NCI-H460 (cell line): Measurements from ENCODE around the gene TRIM74. TPM values are rescaled to one million over a fixed set of nuclear protein-coding genes. Genes with fewer than 3 reads are reported as not detected.
A peak's percentile ranks its signal among the peaks of the same experiment; 100 is the strongest.
"Not testable (repeated sequence)": the region's sequence is repeated elsewhere in the genome, so short reads cannot be mapped to it uniquely, and the experiment has no call there.

Experiments
- DNase-seq: peaks from one replicate; pipeline ENCODE4 v3.0.0-alpha.2; 2016; ENCODE audit warnings: low read depth; ENCODE audit errors: extremely low read depth
- polyA plus RNA-seq: library from polyadenylated mRNA; depleted of rRNA; stranded (reverse); fragments of >200 nt; gene quantifications from 2 replicates; pipeline ENCODE4 v1.2.3, GENCODE V29; 2014; cell fraction: nucleus; rRNA removed
- total RNA-seq: library from RNA; depleted of rRNA; stranded (reverse); fragments of >200 nt; shearing (Covaris generic); gene quantifications from 2 replicates; pipeline ENCODE4 v1.2.3, GENCODE V29; 2014; rRNA removed

TRIM74 gene
- total RNA-seq: 0.12 TPM in 1 of 2 replicates, not detected in the other
- not detected in 2 replicates for polyA plus RNA-seq

DNA sequence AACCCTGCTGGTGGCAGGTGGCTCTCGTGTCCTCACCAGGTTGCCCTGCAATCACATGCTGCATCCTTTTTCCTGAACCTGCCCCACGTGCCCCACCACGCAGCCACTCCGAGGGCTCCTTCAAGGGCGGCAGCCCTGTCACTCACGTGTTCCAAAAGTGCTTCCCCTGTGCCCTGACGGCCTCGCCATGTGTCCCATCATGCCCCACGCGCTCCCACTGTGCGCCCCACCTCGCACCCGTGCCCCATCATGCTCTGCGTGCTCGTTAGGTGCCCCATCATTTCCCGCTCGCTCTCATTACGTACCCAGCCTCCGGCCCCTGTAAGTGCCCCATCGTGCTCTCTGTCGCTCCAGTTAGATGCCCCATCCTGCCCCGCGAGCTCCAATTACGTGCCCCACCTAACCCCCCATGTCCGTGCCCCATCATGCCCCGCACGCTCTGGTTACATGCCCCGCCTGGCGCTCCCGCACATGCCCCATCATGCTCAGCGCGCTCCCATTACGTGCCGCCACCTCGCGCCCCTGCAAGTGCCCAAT, at the start of gene TRIM74:
Gene TRIM74, minus strand, starts transcription at position 487 of the 537 bp plus-strand sequence. CDS start 3,309 bp downstream, outside the sequence.
- not testable (repeated sequence) for DNase-seq

DNA sequence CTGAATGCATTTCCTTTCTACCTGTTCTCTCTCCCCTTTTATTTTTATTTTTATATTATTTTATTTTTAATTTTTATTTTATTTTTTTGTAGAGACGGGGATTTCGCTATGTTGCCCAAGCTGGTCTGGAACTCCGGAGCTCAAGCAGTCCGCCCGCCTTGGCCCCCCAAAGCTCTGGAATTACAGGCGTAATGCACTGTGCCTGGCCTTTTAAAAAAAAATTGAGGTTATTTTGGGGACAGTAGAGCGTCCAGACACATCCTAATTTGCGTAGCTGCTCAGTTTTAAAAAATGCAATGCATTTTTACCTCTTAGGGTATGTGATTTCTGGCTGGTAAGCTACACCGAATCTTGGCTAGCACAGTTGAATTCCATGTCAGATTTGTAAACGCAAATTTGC, 37.2 kb upstream of the TRIM74 start:
- not testable (repeated sequence) for DNase-seq

DNA sequence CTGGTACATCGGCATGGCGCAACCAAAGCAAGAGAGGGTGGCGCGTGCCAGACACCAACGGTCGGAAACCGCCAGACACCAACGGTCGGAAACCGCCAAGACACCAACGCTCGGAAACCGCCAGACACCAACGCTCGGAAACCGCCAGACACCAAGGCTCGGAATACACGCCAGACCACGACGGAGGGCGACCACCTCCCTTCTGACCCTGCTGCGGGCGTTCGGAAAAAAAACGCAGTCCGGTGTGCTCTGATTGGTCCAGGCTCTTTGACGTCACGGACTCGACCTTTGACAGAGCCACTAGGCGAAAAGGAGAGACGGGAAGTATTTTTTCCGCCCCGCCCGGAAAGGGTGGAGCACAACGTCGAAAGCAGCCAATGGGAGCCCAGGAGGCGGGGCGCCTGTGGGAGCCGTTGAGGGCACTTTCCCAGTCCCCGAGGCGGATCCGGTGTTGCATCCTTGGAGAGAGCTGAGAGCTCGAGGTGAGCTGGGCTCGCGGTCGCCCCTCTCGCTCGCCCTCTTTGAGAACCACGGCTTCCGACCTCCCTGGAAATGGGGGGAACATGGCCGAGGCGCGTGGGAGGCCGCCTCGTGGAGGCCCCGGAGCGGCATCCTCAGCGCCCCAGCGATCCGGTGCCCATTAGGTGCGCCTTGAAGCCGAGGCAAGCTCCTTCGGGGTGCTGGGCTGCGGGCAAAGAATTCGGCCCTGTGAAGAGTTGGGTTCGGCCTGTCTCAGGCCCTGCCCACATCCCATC, 36.6 kb upstream of the TRIM74 start:
- DNase-seq: peak; percentile 87

DNA sequence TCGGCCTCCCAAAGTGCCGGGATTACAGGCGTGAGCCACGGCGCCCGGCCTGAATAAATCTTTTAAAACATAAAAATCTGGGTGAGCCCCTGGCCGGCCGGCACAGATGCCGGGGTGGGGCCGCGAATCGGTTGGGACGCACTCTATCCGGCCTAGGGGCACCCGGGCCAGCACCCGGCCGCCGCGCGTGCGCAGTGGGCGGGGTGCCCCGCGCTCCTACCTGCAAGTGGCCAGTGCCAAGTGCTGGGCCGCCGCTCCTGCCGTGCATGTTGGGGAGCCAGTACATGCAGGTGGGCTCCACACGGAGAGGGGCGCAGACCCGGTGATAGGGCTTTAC, 36.1 kb upstream of the TRIM74 start:
- not testable (repeated sequence) for DNase-seq

DNA sequence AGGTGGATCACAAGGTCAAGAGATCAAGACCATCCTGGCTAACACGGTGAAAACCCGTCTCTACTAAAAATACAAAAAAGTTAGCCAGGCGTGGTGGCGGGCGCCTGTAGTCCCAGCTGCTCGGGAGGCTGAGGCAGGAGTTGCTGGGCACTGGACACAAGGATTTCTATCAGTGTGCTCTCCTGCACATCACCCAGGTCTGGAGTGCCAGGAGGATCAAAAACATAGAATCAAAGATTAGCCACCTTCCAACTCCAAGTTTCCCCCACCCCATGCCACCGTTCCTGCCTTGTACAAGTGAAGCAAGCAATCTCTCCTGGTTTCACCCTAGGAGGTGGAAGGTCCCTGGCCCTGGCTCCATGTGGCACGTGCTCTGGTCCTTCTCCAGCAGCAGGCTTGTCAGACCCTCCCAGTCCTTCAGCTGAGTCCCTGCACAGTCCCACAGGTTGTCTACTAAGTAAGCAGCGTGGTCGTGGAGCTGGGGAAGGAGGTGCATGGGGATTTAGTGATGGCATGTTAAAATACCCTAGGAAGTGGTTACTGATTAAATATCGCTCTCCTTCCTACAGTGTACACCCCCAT, 28.7 kb upstream of the TRIM74 start:
- not testable (repeated sequence) for DNase-seq

DNA sequence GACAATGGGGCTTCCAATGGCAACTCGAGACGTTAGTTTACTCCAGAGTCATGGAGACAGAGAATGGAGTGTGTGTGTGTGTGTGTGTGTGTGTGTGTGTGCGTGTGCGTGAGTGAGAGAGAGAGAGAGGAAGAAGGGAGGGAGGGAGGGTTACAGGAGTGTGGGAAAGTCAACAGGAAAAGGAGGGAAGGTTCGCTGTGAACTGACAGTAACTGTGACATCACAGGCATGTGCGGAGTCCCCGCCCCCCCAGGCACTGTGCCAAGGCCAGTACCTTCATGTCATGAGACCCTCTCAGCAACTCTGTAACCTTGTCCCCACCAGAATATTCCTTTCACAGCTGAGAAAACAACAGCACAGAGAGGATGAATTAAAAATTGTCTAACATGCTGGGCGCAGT, 28.2 kb upstream of the TRIM74 start:
- DNase-seq: not testable (repeated sequence)

DNA sequence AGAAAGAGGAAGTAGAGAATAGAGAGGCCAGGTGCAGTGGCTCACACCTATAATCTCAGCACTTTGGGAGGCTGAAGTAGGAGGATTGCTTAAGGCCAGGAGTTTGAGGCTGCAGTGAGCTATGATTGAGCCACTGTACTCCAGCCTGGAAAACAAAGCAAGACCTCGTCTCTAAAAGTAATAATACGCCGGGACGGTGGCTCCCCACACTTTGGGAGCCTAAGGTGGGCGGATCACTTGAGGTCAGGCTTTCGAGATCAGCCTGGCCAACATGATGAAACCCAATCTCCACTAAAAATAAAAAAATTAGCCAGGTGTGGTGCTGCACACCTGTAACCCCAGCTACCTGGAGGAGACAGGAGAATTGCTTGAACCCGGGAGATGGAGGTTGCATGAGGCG, 26.2 kb upstream of the TRIM74 start:
- not testable (repeated sequence) for DNase-seq

DNA sequence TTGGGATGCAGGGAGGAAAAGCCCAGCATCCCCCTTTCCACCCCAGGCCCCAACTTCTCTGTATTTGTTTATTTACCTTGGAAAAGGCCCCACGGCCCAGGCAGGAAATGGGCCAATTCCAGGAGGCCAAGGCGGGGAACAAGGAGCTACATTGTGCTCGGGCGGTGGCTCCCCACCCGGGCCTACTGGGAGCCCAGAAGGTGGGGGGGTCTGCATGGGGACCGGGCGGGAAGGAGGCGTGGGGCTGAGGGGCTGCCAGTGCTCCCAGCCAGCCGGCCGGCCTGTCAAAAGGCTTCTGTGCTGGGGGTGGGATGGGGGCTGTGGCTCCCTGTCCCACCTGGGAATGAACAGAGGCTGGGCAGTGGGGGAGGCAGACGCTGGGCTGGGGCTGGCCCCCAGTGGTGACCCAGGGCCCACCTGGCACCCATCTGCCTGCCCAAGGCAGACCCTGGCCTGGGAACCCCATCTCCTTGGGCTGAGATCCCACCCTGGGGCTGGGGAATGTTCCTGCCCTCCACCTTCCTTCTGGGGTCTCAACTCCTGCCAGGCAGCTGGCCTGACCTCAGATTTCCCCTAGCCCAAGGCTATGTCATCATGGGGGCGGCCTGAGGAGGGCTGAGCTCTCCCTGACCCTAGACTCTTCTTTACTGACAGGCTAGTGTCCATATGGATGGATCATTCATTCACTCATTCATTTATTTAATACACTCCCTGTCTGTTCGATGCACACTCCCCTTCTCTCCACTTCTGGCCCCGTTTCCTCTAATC, 21.1 kb upstream of the TRIM74 start:
- DNase-seq: not testable (repeated sequence)

DNA sequence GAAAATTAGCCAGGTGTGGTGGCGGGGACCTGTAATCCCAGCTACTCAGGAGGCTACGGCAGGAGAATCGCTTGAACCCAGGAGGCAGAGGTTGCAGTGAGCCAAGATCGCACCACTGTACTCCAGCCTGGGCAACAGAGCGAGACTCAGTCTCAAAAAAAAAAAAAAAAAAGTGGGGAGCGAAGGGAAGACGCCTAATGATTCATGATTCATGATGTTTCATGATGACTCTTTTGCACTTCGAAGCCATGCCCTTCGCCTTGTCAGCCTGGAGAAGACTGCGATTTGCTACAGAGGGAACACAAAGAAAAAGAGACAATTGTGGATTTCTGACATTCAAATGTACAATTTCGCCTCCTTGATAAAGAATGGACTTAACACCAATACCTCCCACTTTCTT, 12.8 kb upstream of the TRIM74 start:
- DNase-seq: not testable (repeated sequence)

DNA sequence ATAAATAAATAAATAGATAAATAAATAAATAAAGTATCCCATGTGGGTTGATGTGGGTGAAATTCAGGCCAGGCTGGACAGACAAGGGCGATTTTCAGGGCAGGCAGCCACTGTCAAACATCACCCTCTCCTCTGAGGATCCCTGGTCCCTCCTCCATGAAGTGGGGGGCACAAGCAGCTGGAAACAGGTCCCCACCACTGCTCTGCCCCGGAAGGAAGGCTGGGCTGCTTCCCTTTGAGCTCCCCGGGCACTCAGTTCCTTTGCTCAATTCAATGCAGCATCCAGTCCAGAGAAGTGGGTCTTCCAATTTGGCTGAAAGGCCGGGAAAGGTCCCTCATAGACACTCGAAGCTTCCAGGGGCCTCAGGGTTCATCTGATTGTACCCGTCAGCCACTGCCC, 11.1 kb upstream of the TRIM74 start:
- not testable (repeated sequence) for DNase-seq

DNA sequence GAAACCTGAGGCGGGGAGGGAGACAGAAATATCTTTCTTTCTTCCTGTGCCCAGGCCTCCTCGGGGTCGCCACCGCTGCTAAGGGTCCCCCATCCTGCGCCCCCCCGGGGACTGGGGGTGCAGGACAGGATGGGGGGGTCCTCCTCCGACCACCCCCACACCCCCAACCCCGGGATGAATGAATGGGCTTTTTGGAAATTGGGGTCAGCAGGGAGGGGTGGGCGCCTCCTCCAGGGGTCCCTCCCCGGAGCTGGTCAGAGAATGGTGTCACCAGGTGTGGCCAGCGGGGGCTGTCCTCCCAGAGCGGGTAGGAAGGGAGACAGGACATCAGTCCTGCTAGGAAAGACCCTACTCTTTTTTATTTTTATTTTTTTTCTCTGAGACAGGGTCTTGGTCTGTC, 7.2 kb upstream of the TRIM74 start:
- not testable (repeated sequence) for DNase-seq

DNA sequence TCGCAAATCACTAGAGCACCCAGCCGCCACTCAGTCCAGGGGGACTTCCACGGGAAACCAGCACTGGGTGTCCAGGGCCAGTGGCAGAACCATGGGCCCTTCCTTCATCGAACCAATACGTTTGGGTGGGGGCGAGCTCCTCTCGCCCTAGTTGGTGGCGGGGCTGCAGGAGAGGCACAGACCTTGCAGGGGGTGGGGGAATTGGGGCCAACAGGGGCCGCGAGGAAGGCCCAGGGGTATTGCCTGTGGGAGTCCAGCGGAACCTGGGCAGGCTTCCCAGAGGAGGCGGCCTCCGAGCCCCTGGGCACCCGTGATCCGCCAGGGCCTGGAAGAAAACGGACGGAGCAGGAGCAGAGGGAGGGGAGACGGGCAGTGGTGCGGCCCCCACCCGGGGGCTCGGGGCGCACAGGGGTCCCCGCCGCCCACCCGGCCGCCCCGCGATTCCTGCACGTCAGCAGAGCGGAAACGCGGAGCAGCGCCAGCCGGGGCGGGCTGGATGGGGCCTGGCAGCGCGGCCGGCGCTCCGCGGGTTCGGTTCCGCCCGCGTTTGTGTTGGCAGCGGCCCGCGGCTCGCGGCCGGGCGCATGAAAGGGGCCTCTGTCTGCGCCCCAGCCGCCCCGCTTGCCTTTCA, 6.5 kb upstream of the TRIM74 start:
- not testable (repeated sequence) for DNase-seq

DNA sequence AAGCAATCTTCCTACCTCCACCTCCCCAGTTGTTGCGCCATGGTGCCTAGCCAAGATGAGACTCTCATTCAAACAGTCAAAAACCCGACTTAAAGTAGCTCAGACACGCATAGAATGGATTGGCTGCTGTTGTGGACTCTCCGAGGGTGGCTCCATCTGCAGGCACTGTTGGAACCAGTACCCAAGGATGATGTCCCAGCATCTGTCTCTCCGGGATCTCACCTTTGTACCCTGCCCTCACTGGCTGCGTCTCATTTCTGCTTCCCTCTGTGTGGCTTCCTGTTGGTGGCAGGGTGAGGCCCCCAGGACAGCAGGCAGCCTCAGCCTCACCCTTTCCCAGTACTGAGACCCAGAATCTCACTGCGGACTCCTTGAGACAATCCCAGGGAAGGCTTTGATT, 5.5 kb upstream of the TRIM74 start:
- DNase-seq: not testable (repeated sequence)

DNA sequence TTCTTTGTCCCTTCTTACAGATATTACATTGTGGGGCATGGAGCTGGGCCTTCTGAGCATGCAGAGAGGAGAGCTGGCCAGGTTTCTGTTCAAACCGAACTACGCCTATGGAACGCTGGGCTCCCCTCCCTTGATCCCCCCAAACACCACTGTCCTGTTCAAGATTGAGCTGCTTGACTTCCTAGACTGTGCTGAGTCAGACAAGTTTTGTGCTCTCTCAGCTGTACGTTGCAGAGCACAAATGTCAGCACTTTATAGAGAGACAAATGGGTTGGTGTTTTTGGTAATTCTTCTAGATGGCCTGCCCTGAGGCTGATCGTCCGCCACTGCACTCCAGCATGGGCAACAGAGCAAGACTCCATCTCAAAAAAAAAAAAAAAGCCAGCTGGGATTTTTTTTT, 2.2 kb upstream of the TRIM74 start:
- DNase-seq: not testable (repeated sequence)

DNA sequence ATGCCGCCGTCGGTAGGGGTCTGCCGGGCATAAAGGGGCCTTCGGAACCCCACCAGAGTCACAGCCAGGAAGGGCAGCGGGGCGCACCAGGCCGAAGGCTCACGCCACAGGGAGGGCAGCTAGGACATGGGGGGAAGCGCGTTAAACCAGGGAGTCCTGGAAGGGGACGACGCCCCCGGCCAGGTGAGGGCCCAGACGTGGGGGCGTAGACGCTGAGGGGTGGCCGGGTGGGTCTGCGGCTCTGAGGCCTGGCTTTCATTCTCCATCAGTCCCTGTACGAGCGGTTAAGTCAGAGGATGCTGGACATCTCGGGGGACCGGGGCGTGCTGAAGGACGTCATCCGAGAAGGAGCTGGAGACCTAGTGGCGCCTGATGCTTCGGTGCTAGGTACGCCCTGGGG, 422 bp upstream of the TRIM74 start:
- not testable (repeated sequence) for DNase-seq

DNA sequence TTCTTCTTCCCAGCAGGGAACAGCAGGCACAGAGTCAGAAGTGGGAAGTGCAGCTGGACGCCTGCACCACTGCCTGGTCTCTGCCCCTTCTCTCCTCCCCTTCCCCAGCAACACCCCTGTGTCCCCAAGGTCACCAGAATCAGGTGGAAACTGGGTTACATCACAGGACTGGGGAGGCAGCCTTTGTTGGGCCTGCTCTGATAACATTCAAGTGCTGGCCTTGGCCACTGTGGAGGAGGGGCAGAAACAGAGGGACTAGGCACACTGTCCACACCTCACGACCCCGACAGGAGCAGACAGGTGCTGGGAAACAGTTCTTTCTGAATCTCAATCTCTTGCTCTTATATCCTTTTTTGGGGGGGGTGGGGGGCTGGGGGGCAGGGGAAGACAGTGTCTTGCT, 2.4 kb downstream of the TRIM74 start:
- not testable (repeated sequence) for DNase-seq

DNA sequence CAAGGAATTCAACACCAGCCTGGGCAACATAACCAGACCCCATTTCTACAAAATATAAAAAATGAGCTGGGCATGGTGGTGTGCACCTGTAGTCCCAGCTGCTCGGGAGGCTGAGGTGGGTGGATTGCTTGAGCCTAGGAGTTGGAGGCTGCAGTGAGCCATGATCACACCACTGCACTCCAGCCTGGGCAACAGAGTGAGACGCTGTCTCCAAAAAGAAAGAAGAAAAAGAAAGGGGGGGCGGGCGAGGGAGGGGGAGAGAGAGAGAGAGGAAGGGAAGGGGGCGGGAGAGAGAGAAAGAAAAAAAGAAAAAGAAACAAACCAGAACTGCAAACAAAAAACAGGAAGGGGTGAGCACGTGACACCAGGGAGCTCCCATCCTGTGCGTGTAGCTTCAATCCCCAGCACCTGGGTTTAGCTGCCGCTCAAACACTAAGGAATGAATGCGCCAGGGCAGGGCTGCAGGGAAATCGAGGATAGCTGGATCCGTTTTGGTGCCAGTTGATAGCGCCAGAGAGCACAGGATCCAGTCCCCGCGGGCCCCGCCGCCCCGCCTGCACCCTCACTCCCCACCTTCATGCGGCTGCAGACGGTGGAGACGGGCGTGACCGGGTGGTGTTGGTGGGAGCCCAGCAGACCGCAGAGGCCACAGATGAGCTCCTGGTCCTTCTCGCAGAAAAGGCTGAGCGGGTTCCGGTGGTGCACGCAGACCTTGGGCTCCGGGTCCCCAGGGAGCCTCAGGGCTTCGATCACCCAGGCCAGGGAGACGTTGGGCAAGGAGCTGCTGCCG, 3.9 kb downstream of the TRIM74 start:
- DNase-seq: not testable (repeated sequence)

DNA sequence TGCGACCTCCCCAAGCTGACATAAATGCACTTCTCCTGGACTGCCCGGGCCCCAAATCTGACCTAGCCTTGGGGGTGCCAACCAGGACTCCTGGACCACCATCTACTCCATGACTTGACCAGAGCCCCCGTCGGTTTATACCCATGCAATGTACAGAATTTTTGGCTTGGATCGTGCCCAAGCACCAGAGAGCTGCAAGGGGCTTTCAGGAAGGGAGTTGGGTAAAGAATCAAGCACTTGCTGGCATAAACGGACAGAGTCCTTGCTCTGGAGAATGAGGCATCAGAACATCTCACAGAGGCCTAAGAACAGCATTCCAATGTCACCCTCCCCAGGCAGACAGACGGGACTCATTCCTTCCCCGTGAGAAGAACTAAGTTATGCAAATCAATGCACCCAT, 6.2 kb downstream of the TRIM74 start:
- DNase-seq: not testable (repeated sequence)

DNA sequence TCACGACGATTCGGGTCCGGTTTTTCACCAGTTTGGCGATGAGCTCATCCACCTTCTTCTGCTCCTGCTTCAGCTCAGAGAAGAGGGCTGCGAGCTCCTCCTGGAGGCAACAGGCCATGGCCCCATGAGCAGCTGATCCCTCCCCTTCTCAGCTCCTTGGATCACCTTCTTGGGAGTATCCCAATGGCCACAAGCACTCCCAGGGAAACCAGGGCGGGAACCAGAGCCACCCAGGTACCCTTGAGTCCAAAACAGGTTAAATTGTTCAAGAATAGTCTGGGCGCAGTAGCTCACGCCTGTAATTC, 8.0 kb downstream of the TRIM74 start:
- not testable (repeated sequence) for DNase-seq
